IPS-NIHi7 (cell line): ENCODE results near the gene EMC10.
"Not testable (repeated sequence)": the region's sequence is repeated elsewhere in the genome, so short reads cannot be mapped to it uniquely, and the experiment has no call there.

Source experiments
- DNase-seq: peaks from one replicate; pipeline ENCODE4 v3.0.0; 2012; ENCODE audit warnings: mixed read lengths; ENCODE audit errors: extremely low spot score

Gene EMC10

DNA sequence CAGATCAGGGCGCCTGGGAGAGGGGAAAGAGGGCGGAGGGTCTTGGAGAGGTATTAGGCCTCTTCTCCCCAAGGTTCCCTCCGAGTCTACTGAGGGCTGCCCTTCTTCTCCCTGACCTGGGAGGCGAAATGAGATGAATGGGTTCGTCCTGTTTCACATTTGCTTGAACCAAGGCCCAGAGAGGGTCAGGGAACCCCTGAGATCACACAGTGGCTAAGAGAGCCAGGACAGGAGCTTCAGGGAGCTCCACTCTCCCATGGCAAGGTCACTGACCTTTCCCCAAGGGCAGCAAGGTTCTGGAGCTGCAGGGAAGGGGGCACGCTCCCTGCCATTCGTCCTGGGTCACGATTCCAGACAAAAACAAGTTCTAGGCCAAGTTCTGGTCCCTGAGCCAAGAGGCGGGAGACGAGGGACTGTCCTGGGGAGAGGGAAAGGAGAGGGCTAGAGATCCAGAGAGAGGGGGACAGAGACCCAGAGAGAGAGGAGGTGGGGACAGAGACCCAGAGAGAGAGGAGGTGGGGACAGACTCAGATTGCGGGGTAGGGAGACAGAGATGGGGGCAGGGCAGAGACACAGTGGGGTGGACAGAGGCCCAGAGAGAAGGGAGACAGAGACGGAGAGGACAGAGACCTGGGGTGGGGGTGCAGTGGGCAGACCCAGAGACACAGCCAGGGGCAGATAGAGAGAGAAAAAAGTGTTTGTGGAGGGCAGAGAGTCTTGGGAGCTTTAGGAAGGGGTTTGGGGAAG lies 36.9 kb downstream of the EMC10 start:
- no peak for DNase-seq

DNA sequence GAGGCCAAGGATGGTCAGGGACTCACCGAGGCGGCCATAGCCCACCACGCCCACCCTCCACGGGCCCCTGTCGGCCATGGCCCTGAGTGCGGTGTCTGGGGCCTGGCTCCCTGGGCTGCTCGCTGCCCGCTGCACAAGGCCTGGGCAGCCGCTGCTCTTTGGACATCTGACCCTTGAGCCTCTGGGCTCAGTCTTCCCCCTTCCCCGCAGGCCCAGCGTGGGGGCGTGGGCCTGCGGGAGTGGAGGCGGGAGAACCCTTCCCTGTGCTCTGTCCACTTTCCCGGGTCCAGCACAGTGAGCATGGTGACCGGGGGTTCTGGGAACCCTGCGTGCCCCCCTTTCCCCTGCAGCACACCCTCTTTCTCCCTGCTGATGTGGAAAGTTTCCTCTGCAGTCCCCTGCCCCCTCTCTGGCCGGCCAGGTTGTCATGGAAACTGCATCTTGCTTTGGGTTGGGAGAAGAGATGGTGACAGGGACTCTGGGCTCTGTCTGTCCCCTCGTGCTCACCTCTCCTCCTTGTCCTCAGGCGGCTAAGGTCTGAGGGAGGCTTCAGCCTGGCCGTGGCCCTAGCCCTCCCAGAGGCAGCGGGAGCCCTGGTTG lies 37.5 kb downstream of the EMC10 start, which contains the start of gene ASPDH:
TSS of gene ASPDH (minus strand) at position 168 of the 600 bp plus-strand sequence. CDS start at position 78, 90 bp downstream.
- no peak for DNase-seq

DNA sequence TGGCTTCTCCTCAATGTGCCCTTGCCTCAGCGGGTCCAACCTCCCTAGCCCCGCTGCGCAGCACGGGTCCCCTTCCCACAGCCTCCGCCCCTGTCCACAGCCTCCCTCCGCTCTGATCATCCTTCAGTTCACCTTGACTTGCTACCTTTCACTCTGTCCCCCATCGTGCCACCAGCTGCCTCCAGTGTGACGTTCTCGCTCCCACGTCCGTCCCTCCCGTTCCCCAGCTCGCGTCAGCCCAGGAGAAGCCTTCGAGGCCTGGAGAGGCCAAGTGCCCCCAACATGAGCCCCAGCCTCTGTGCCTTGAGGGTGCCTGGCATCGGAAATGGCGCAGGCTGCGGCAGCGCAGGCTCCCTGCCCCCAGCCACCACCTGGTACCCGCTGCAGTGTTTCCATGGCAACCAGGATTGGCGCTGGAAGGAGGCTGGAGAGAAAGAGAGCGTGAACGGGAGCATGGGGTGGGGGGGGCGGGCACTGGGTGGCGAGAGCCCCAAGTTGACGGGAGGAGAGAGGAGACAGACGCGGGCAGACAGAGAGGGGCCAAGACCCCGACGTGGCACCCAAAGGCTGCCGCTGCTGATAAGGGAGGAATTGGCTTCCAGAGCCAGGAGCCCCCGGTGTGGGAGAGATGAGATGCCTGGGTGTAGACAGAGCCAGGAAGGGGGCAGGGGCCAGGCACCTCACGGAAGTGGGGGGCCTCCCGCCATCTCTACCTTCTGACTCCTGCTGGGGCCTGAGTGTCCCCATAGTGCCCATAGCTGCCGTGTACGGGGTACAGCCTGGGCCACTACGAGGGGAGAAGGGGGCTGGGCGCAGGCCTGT lies 38.2 kb downstream of the EMC10 start:
- DNase-seq: no peak

DNA sequence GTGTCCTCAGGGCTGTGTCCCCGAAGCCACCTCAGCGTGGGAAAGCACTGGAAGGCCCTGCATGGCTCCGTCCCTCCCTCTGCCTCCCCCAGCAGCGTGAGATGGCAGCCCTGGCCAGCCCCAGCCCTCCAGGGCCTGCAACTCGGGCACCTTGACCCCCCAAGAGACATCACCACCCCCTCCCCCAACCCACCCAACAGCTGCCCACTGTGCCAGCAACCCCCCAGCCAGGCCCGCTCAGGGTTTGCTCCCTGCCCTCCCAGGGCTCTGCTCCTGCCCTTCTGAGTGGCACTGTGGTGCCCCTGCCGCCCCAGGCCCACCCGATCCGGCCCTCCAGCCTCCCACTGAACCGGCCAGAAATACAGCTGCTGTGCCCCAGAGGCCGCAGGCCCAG lies 38.9 kb downstream of the EMC10 start:
- no peak for DNase-seq

DNA sequence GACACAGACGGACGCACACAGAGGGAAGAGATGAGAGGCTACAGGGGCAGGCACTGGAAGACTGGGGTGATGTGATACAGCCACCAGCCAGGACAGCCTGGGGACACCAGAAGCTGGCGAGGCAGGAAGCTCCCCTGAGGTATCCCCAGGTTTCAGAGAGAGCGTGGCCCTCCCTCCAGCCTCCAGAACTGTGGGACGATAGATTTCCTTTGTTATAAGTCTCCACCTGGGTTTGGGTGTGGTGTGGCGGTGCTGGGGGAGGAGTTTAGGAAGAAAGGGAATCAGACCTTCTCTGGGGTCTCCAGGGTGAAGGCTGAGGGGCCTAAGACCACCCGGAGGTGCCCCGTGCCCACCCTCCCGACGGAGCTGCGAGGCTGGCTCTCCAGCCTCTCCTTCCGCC lies 40.1 kb downstream of the EMC10 start:
- DNase-seq: no peak

DNA sequence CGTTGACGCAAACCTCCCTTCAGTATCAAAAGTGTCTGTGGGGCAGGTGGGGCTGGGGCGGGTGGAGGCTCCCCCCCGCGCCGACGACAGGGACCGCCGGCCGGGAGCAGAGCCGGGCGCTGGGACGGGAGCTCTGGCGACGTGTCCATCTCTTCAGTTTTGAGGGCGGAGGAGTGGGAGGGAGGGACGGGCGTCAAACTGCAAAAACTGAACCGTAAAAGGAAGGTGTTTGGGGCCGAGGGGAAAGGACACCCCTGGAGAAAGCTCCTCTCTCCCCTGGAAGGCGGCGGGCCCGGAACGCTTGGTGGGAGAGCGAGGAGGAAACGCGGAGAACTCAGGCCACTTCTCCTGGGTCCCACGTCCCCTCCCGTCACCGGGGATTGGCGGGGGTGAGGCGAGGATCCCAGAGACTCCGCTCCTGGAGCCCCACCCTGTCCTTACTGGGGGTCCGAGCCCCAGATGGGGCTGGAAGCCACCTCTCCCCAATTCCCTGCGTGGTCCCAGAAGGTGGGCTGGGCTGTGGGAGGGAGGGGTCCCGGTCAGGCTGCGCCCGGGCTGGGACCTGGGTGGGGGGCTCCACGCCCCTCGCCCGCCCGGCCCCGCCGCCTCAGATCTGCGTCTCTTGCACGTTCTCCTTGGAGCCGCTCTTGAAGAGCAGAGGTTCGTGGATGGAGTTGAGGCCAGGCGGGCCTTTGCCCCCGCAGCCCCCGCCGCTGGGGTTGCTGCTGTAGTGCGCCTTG lies 40.8 kb downstream of the EMC10 start:
- DNase-seq: no peak

DNA sequence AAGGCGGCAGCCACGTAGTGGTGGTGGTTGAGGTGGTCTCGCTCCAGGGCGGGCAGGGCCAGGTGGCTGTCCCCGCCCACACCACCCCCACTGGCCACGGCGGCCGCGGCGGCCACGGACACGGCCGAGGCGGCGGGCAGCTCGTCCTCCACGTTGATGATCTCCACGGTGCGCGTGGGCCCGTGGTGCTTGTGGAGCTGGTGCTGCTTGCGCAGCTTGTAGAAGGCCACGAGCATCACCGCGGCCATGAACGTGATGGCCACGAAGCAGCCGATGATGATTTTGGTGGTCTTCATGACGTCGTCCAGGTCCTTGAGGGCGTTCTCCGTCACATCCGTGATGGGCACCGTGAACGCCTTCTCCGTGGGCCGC lies 41.4 kb downstream of the EMC10 start:
- DNase-seq: no peak

DNA sequence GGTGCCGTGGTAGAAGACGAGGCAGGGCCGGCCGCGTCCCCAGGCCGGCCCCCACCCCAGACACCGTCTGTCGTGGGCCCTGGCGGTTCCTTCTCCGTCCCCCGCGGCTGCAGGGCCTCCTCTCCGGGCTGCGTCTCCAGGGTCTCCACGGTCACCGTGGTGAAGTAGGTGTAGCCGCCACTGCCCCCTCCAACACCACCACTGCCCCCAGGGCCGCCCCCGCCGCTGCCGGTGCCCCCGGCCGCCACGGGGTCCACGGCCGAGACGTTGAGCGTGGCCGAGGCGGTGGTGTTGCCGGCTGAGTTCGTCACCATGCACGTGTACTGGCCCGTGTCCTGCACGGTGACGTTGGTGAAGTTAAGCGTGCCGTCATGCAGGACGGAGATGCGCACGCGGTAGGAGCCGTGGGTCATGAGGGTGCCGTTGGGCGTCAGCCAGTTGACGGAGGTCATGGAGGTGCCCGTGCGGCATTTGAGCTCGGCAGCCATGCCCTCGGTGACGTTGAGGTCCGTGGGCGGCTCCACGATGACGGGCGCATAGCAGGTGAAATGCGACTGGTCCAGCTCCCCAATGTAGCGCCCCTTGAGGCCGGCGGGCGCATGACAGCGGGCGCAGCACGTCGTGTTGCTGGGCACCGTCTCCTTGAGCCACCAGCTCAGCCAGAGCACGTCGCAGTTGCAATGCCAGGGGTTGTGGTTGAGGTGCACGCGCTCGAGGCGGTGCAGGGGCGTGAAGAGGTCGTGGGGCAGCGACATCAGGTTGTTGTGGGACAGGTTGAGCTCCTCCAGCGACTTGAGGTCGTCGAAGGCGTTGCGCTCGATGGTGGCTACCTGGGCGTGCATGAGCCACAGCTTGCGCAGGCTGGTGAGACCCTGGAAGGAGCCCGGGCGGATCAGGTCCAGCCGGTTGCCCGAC lies 42.0 kb downstream of the EMC10 start:
- DNase-seq: peak; percentile 64

DNA sequence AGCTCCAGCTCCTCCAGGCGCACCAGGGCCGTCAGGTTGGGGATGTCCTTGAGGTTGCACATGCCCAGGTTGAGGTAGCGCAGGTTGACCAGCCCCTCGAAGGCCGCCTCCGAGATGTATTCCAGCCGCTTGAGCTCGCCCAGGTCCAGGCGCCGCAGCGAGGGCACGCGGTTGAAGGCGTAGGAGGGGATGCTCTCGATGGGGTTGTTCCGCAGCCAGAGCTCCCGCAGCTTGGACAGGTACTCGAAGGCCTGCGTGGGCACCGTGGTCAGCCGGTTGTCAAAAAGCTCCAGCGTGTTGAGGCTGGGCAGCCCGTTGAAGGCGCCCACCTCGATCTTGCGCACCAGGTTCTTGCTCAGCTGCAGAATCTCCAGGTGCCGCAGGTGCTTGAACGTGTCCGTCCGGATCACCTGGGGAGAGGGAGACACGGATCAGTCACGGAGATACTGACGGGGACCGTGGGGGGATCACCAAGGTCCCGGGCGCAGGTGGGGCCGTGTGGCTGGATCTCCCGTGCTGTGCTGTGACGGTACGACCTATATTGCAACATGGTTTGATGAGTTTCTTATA lies 42.8 kb downstream of the EMC10 start:
- DNase-seq: no peak

DNA sequence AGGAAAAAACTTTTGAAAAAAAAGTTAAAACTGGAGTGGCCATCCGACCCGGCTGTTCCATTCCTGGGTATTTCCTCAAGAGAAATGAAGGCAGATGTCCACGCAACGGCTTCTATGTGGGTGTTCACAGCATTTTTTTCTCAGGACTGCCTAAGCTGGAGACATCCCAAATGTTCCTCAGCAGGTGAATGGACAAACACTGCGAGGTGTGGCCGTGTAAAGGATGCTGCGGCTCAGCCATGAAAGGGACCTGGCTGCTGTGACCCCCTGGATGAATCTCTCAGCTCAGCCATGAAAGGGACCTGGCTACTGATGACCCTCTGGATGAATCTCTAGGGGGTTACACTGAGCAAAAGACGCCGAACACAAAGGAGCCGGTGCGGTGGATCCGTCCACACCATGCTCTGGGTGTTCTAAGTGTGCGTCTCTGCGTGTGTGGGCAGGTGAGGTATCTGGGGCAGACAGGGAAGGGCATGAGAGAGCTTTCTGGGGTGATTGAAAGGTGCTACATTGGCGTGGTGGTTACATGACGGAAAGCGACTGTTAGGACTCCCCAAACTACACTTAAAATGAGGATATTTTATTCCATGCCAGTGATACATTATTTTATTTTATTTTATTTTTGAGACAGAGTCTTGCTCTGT lies 44.6 kb downstream of the EMC10 start:
- no peak for DNase-seq

DNA sequence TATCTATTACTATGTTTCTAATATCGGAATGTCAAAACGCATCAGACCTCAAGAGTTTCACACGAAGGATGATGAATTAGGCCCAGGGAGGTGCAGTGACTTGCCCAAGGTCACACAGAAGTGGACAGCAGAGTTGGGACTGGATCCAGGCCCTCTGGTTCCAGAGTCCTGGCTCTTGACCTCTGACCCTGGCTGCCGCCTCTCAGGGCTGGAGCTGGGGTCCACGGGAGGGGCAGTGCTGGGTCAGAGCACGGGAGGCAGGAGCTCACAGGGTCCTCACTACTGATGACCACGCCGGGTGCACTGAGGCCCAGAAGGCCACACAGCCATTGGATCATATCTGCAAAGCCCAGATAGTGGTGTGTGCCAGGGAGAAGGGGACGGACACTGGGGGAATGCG lies 46.6 kb downstream of the EMC10 start:
- DNase-seq: no peak

DNA sequence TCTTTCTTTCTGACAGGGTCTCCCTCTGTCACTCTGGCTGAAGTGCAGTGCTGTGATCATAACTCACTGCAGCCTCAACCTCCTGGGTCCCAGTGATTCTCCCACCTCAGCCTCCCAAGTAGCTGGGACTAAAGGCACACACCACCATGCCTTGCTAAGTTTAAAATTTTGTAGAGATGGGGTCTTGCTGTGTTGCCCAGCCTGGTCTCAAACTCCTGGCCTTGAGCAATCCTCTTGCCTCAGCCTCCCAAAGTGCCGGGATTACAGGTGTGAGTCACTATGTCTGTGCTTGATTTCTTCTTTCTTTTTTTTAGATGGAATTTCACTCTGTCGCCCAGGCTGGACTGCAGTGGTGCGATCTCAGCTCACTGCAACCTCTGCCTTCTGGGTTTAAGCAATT lies 51.7 kb downstream of the EMC10 start:
- not testable (repeated sequence) for DNase-seq

DNA sequence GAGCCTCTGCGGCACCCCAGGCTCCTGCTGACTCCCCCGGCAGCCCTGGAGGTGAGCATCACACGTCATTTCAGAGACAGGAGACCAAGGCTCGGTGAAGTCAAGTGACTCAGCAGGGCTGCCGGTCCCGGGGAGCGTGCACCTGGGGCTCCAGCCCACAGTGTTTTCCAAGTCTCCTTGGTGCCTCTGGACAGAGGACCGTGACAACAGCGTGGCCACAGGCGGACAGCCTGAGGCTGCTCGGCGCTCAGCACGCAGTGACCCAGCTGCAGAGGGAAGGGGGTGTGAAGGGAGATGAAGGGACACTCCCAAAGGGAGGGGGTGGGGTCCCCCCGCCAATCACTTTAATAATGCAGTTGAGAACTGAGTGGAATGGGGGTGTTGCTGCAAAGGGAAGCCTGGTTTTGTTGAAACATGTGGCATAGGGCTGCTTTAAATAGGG lies 54.9 kb downstream of the EMC10 start:
- DNase-seq: no peak

DNA sequence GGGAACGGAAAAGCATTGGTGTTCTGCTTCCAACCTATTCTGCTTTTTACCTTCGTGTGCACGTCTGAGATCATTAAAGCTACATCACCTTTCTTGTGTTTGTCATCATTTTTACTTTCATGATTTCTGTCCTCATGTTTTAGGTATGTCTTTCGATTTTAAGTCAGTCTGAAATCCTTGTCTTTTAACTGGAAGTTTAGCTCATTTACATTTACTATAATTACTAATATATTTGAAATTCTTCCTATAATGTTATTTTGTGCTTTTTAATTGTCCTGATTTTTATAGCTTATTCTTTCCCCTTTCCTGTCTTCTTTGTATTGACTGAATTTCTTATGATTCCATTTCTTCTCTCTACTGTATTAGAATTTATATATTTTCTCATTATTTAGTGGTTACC lies 56.6 kb downstream of the EMC10 start:
- no peak for DNase-seq

DNA sequence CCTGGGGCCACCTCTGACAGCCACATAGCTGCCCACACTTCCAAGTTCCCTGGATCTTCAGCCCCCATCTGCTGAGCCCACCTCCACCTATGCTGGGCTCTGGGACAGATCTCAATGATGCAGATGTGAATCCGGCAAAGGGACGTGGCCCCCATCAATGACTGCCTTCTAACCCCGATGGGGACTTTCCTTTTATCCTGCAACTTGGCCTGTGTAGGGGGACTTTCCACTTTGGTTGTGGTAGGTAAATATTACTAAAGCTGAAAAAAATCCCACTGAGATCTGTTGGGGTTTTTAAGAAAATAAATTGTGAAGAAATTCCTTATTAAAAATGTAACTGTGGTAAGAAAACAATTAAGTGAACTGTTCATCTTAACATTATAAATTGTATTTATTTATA lies 58.2 kb downstream of the EMC10 start:
- no peak for DNase-seq

DNA sequence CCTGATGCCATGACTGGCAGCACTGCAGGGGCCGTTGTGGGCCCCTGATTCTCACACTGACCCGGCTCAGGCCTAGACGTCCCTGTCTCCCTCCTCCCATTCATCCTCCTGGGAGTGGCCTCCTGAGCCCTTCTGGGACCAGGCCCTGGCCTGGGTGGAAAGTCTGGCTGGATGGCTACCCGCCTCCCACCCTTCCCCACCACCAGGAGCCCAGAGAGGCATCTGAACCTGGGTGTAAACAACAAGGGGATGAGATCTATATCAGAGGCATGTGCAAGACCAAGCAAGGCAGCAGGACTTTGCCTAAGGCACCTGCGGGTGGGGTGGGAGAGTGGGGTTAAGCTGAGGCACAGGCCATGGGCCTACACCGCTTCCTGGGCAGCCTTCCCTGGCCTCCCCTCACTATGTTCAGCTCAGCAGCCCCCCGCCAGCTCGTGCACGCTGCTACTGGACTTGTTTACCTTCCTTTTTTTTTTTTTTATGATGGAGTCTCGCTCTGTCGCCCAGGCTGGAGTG lies 59.4 kb downstream of the EMC10 start:
- no peak for DNase-seq

DNA sequence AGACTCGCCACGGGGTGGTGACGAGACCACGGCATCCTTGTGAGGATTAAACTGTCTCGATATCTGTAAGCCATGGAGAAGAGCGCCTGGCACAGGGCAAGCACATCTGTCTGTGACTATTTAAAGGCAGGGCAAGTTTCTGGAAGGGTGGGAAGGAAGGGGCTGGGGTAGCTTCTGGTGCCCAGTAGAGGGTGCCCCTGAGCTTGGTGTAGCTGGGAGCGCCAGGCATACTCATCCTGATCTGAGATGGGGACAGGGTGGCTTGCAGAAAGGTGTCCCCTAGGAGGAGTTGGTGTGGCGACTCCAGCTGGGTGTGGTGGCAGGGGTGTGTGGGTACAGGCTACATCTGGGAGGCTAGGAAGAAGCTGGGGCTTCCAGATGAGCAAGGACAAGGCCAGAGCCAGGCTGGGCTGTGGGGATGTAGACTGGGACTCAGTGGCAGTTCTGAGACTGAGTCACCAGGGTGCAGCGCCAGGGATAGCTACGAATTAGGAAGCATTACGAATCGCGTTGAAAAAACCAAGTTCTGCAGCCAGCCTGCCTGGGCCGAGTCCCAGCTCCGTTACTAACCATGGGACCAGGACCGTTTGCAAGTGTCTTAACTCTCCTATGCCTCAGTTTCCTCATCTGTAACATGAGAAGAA lies 60.5 kb downstream of the EMC10 start:
- no peak for DNase-seq

DNA sequence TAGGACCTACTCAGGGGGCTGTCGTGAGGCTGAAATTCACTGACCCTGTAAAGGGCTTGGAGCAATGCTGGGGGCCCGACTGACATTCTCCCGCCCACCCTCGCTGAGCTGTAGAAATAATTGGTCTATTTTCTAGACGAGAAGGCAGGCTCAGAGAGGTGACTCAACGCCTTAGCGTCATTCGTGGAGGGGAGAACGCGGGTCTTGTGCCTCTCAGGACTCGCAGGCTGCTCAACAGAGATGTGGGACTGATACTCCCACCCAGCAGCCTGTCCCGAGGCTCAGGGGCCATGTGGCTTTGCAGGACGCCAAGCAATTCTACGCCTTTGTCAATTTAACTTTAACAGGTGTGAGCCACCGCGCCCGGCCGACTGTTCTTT lies 61.0 kb downstream of the EMC10 start:
- no peak for DNase-seq

DNA sequence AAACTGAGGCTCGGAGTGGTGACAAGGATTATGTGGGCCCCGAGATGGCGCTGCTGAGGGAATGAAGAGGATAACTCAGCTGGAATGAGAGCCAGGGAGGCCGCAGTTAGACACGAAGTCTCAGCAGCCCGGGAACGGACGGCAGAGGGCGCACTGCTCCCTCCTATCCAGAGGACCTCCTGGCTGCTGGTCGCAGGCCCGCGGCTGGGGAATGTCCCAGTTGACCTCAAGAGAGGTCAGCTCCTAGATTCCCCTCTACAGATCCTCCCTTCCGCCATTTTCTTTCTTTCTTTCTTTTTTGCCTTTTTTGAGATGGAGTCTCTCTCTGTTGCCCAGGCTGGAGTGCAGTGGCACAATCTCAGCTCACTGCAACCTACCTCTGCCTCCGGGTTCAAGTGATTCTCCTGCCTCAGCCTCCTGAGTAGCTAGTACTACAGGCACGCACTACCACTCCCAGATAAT lies 61.5 kb downstream of the EMC10 start:
- peak; percentile 97 for DNase-seq
